Measurements from ENCODE around the gene SEPTIN1. TPM values are rescaled to one million over a fixed set of nuclear protein-coding genes. Genes with fewer than 3 reads are reported as not detected.
"Not testable (repeated sequence)": the region's sequence is repeated elsewhere in the genome, so short reads cannot be mapped to it uniquely, and the experiment has no call there.

Gene SEPTIN1
- total and polyA plus RNA-seq, 2 experiments from 2014 or later: 1.5 TPM; not detected in 1

GRCh38 chr16:30348113-30348512 lies 34.2 kb downstream of the SEPTIN1 start:
- TF ChIP-seq EZH2phosphoT487 (IDR thresholded peaks at IDR 0.05; ENCODE audit: low read depth, severe bottlenecking, unreplicated experiment) (no peak), CTCF (IDR thresholded peaks at IDR 0.05; ENCODE audit: poor library complexity) (no peak), EZH2 (IDR thresholded peaks at IDR 0.05; ENCODE audit: borderline replicate concordance) (no peak)
- WGBS (ENCODE audit: low lambda C conversion rate, missing lambda C conversion rate): 97% methylated on average over 8 of the region's 8 CpGs

GRCh38 chr16:30346286-30346685 lies 36.1 kb downstream of the SEPTIN1 start:
- H3K36me3 ChIP-seq (replicated peaks; ENCODE audit: insufficient read depth, low read depth): no peaks in the 10 kb centered on the region
- H3K4me2 ChIP-seq: no peak overlapping the region
- no peak overlapping the region for H3K27ac ChIP-seq
- H3K4me1 ChIP-seq (ENCODE audit: insufficient read depth): peaks cover 3% of the 10 kb centered on the region
- no peak for TF ChIP-seq EZH2 (IDR thresholded peaks at IDR 0.05; ENCODE audit: borderline replicate concordance)
- no peak for TF ChIP-seq CTCF (IDR thresholded peaks at IDR 0.05; ENCODE audit: poor library complexity)
- no peak for TF ChIP-seq EZH2phosphoT487 (IDR thresholded peaks at IDR 0.05; ENCODE audit: low read depth, severe bottlenecking, unreplicated experiment)
- H4K20me1 ChIP-seq (ENCODE audit: insufficient read depth, poor library complexity, severe bottlenecking): no peaks in the 10 kb centered on the region
- no peaks in the 10 kb centered on the region for H3K9me3 ChIP-seq (ENCODE audit: low read depth)
- 95% methylated on average over 3 of the region's 3 CpGs for WGBS (ENCODE audit: low lambda C conversion rate, missing lambda C conversion rate)
- H3K9me2 ChIP-seq (replicated peaks; ENCODE audit: insufficient read depth): no peaks in the 10 kb centered on the region
- H3K27me3 ChIP-seq: no peaks in the 10 kb centered on the region
- no peak for DNase-seq (ENCODE audit: low spot score)
- H3K4me3 ChIP-seq: no peak overlapping the region
- no peak overlapping the region for H2AFZ ChIP-seq
- no peaks in the 10 kb centered on the region for H3K79me2 ChIP-seq

More at GRCh38 chr16:30348113-30348512, 34.2 kb downstream of the SEPTIN1 start:
- no peaks in the 10 kb centered on the region for H3K9me2 ChIP-seq (replicated peaks; ENCODE audit: insufficient read depth)
- H2AFZ ChIP-seq: no peak overlapping the region
- no peak for DNase-seq (ENCODE audit: low spot score)
- H3K9me3 ChIP-seq (ENCODE audit: low read depth): no peaks in the 10 kb centered on the region
- no peaks in the 10 kb centered on the region for H3K27me3 ChIP-seq
- H3K4me1 ChIP-seq (ENCODE audit: insufficient read depth): peaks cover 3% of the 10 kb centered on the region
- no peaks in the 10 kb centered on the region for H4K20me1 ChIP-seq (ENCODE audit: insufficient read depth, poor library complexity, severe bottlenecking)
- H3K27ac ChIP-seq: no peak overlapping the region
- H3K4me3 ChIP-seq: no peak overlapping the region
- H3K79me2 ChIP-seq: peaks cover 4% of the 10 kb centered on the region
- no peaks in the 10 kb centered on the region for H3K36me3 ChIP-seq (replicated peaks; ENCODE audit: insufficient read depth, low read depth)
- H3K4me2 ChIP-seq: no peak overlapping the region

- not testable (repeated sequence) for H3K4me3 ChIP-seq; H3K27ac ChIP-seq; H3K9me3 ChIP-seq (ENCODE audit: low read depth); H3K4me1 ChIP-seq (ENCODE audit: insufficient read depth); H2AFZ ChIP-seq; H3K9me2 ChIP-seq (replicated peaks; ENCODE audit: insufficient read depth); H4K20me1 ChIP-seq (ENCODE audit: insufficient read depth, poor library complexity, severe bottlenecking); H3K36me3 ChIP-seq (replicated peaks; ENCODE audit: insufficient read depth, low read depth); H3K27me3 ChIP-seq; DNase-seq (ENCODE audit: low spot score); H3K4me2 ChIP-seq; H3K79me2 ChIP-seq
- WGBS (ENCODE audit: low lambda C conversion rate, missing lambda C conversion rate): 93% methylated on average over 11 of the region's 11 CpGs
Observed at GRCh38 chr16:30343491-30343820, 38.9 kb downstream of the SEPTIN1 start.

GRCh38 chr16:30342751-30343490 lies 39.4 kb downstream of the SEPTIN1 start:
- no peaks in the 10 kb centered on the region for H3K79me2 ChIP-seq
- no peak overlapping the region for H3K4me3 ChIP-seq
- H3K9me3 ChIP-seq (ENCODE audit: low read depth): no peaks in the 10 kb centered on the region
- no peak overlapping the region for H3K27ac ChIP-seq
- DNase-seq (ENCODE audit: low spot score): no peak
- H3K4me1 ChIP-seq (ENCODE audit: insufficient read depth): no peaks in the 10 kb centered on the region
- no peak overlapping the region for H2AFZ ChIP-seq
- H4K20me1 ChIP-seq (ENCODE audit: insufficient read depth, poor library complexity, severe bottlenecking): no peaks in the 10 kb centered on the region
- no peak for TF ChIP-seq CTCF (IDR thresholded peaks at IDR 0.05; ENCODE audit: poor library complexity)
- TF ChIP-seq EZH2 (IDR thresholded peaks at IDR 0.05; ENCODE audit: borderline replicate concordance): no peak
- no peak for TF ChIP-seq EZH2phosphoT487 (IDR thresholded peaks at IDR 0.05; ENCODE audit: low read depth, severe bottlenecking, unreplicated experiment)
- WGBS (ENCODE audit: low lambda C conversion rate, missing lambda C conversion rate): 96% methylated on average over 32 of the region's 32 CpGs
- H3K4me2 ChIP-seq: no peak overlapping the region
- no peaks in the 10 kb centered on the region for H3K36me3 ChIP-seq (replicated peaks; ENCODE audit: insufficient read depth, low read depth)
- H3K27me3 ChIP-seq: no peaks in the 10 kb centered on the region
- no peaks in the 10 kb centered on the region for H3K9me2 ChIP-seq (replicated peaks; ENCODE audit: insufficient read depth)

GRCh38 chr16:30341971-30342370 lies 40.4 kb downstream of the SEPTIN1 start:
- DNase-seq (ENCODE audit: low spot score); H2AFZ ChIP-seq; H3K36me3 ChIP-seq (replicated peaks; ENCODE audit: insufficient read depth, low read depth); H3K4me1 ChIP-seq (ENCODE audit: insufficient read depth); H3K9me2 ChIP-seq (replicated peaks; ENCODE audit: insufficient read depth); H3K4me2 ChIP-seq; H3K9me3 ChIP-seq (ENCODE audit: low read depth); H3K27me3 ChIP-seq; H3K27ac ChIP-seq; H3K79me2 ChIP-seq; H3K4me3 ChIP-seq; H4K20me1 ChIP-seq (ENCODE audit: insufficient read depth, poor library complexity, severe bottlenecking): not testable (repeated sequence)
- 96% methylated on average over 8 of the region's 8 CpGs for WGBS (ENCODE audit: low lambda C conversion rate, missing lambda C conversion rate)
